GM18498 (cell line): Measurements from ENCODE around the gene ZCCHC24.
"Not testable (repeated sequence)": the region's sequence is repeated elsewhere in the genome, so short reads cannot be mapped to it uniquely, and the experiment has no call there.

Source experiments
- ATAC-seq: cut with Tn5 transposase; IDR thresholded peaks from one replicate; pipeline ENCODE4 v1.9.1; 2021; ENCODE audit warnings: mild to moderate bottlenecking, moderate library complexity; ENCODE audit not compliant: unreplicated experiment

The ZCCHC24 gene

GRCh38 chr10:79447911-79448731, 2.7 kb upstream of the ZCCHC24 start:
- ATAC-seq: no peak

- ATAC-seq: not testable (repeated sequence)
Observed at GRCh38 chr10:79447249-79447648, 1.8 kb upstream of the ZCCHC24 start.

GRCh38 chr10:79446758-79447084, 1.3 kb upstream of the ZCCHC24 start:
- ATAC-seq: no peak

GRCh38 chr10:79445977-79446757, 743 bp upstream of the ZCCHC24 start:
- ATAC-seq: peak; percentile 5

- peak; percentile 24 for ATAC-seq
Observed at GRCh38 chr10:79444199-79445119, 965 bp downstream of the ZCCHC24 start.

- no peak for ATAC-seq
Observed at GRCh38 chr10:79443338-79444198, 1.9 kb downstream of the ZCCHC24 start.

- no peak for ATAC-seq
Observed at GRCh38 chr10:79442171-79443040, 3.0 kb downstream of the ZCCHC24 start.

GRCh38 chr10:79441433-79441832, 4.0 kb downstream of the ZCCHC24 start:
- no peak for ATAC-seq

GRCh38 chr10:79440281-79440680, 5.1 kb downstream of the ZCCHC24 start:
- no peak for ATAC-seq

GRCh38 chr10:79438699-79439085, 6.7 kb downstream of the ZCCHC24 start:
- ATAC-seq: no peak

- no peak for ATAC-seq
Observed at GRCh38 chr10:79438021-79438698, 7.3 kb downstream of the ZCCHC24 start.

GRCh38 chr10:79437111-79437814, 8.2 kb downstream of the ZCCHC24 start:
- no peak for ATAC-seq

GRCh38 chr10:79436850-79437103, 8.6 kb downstream of the ZCCHC24 start:
- no peak for ATAC-seq

GRCh38 chr10:79436066-79436849, 9.2 kb downstream of the ZCCHC24 start:
- no peak for ATAC-seq

GRCh38 chr10:79435271-79436065, 10.0 kb downstream of the ZCCHC24 start:
- no peak for ATAC-seq

GRCh38 chr10:79434821-79435251, 10.6 kb downstream of the ZCCHC24 start:
- no peak for ATAC-seq

GRCh38 chr10:79434223-79434687, 11.2 kb downstream of the ZCCHC24 start:
- no peak for ATAC-seq
